ENCODE results near the gene KRIT1.

KRIT1 gene

DNA sequence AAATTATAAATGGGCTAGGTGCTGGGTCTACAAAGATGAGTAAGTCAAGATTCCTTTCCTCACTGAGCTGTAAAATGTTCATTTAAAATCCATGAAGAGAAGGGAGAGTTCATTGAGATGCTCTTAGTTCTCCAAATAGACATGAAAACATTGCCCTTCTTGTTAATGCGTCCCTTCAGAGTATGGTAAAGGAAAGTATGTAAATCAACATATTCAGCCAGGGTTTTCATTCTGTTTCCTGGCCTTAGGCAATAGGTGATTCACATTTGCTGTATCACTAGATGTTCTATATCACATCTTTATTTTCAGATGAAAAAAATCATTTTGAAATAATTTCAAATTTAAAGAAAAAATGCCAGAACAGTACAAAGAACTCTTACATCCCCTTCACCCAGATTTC is 5.5 kb upstream of the KRIT1 start:
- DNase-seq (ENCODE audit: low read depth) = no peak
- H3K4me3 ChIP-seq (ENCODE audit: low read depth, low read length) = no peak overlapping the region
- TF ChIP-seq, protein P1, sequence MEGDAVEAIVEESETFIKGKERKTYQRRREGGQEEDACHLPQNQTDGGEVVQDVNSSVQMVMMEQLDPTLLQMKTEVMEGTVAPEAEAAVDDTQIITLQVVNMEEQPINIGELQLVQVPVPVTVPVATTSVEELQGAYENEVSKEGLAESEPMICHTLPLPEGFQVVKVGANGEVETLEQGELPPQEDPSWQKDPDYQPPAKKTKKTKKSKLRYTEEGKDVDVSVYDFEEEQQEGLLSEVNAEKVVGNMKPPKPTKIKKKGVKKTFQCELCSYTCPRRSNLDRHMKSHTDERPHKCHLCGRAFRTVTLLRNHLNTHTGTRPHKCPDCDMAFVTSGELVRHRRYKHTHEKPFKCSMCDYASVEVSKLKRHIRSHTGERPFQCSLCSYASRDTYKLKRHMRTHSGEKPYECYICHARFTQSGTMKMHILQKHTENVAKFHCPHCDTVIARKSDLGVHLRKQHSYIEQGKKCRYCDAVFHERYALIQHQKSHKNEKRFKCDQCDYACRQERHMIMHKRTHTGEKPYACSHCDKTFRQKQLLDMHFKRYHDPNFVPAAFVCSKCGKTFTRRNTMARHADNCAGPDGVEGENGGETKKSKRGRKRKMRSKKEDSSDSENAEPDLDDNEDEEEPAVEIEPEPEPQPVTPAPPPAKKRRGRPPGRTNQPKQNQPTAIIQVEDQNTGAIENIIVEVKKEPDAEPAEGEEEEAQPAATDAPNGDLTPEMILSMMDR (IDR thresholded peaks at IDR 0.05; ENCODE audit: insufficient read depth, low read depth, low read length, missing control alignments) = no peak

DNA sequence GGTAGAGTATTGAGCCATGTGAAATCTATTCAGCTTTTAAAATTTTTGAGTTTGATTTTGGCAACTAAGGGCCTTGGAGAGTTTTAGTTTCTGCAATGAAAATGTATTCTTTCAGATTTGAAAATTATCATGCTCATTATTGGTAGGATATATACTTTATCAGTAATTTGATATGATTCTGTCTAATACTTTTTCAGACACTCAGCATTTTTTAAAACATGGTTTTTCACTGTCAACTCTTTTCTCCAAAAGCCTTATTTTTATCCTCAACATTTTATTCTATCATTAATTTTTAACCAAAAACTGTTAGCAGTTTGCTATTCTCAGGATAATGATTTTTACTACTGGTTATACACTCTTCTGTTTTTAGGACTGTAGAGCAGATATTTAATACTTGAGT is 4.9 kb upstream of the KRIT1 start:
- no peak overlapping the region for H3K4me3 ChIP-seq (ENCODE audit: low read depth, low read length)
- TF ChIP-seq, protein P1 (IDR thresholded peaks at IDR 0.05; ENCODE audit: insufficient read depth, low read depth, low read length, missing control alignments) = no peak
- no peak for DNase-seq (ENCODE audit: low read depth)

DNA sequence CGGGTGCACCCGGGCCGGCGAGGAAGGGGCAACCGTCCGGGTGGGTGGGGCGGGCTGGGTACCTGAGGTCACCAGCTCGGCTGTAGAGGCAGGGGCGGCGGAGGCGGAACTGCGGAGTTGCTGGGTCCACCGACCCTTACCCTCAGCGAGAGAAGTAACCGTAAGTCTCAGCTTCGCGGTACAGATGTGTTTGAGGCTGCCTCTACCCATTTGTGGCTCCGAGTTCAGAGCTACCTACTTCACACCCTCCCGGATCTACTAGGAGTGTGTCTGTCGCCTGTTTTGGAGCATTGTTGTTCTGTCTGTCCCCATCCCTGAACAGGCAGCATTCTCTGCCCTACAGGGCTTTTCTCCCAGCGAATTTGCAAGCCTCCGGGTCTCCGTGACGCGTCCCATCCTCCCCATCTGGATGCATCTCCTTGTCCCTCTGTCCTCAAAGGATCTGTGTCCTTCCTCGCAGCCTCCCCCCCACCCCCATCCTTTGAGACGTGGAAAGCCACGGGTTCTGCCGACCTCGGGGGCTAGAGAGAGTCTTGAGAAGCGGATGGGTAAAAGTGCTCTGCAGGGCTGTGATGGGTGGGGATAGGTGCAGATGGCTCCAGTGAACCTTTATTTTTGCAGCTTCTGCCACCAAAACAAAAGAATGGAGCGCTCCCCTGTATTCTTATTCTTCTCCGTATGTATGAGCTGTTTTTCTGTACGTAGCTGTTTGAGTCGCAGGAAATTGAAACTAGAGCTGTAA is 817 bp upstream of the KRIT1 start:
- H3K4me3 ChIP-seq (ENCODE audit: low read depth, low read length) = peak overlapping the region; percentile 60
- DNase-seq (ENCODE audit: low read depth) = peak; percentile 26
- TF ChIP-seq, protein P1 (IDR thresholded peaks at IDR 0.05; ENCODE audit: insufficient read depth, low read depth, low read length, missing control alignments) = no peak

DNA sequence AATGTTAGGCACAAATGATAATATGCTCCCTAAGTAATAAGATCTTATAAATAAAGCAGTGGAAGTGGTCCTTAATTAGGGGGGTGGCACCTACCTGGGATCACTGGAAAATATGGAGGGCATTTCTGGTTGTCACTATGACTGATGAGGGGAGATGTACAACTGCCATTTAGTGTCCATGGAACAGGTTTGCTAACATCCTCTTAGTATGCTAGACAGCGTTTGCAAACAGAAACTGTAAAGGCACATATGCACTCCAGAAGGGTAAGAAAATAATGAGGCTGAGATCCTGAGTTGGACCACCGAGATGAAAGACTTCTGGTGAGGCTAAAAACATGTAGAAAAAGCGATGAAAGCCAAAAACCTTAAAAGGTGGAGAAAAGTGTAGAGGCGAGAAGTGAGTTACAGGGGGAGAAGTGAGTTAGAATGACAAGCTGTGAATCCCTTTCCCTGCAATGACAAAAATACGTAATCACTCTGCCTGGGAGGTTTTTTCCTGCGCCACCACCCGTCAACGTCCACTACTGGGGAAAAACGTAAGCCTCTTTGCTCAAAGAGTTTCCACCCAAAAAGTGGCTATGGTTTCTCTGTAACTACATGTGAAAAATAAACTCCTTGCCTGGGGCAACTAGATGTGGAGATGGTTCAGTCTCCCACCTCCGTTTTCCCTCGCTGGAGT is 767 bp downstream of the KRIT1 start:
- TF ChIP-seq, protein P1 (IDR thresholded peaks at IDR 0.05; ENCODE audit: insufficient read depth, low read depth, low read length, missing control alignments) = no peak
- peak overlapping the region; percentile 60 for H3K4me3 ChIP-seq (ENCODE audit: low read depth, low read length)
- peak; percentile 25 for DNase-seq (ENCODE audit: low read depth)

DNA sequence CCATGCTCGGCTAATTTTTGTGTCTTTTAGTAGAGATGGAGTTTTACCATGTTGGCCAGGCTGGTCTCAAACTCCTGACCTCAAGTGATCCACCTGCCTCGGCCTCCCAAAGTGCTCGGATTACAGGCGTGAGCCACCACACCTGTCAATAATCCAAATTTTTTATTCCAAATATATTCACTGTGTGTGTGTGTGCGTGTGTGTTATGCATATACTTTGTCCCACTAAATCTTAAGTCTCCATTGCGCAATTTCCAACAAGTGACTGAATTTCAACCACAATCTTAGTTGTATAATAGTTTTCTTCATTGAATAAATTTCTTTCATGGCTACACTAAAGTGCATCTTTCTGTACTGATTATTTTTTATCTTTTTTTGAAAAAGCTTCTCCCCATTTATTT is 2.7 kb downstream of the KRIT1 start:
- TF ChIP-seq, protein P1 (IDR thresholded peaks at IDR 0.05; ENCODE audit: insufficient read depth, low read depth, low read length, missing control alignments) = no peak
- no peak overlapping the region for H3K4me3 ChIP-seq (ENCODE audit: low read depth, low read length)
- no peak for DNase-seq (ENCODE audit: low read depth)

DNA sequence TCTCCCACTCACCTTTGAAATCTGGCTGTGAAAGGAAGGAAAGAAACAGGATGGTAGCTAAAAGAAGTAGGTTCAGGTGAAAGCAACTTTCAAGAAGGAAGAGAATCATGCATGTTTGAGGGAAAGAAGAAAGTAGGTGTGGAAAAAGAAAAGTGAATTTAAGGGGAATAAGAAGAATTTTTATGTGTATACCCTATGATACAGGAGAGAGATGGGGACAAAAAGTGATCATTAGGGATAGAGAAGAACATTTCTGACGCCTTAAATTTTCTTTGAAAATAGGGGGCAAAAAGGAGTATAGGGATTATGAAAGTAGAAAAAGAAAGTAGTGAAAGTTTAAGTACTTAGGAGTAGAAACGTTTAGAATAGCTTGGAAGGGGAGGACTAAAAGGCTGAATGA is 15.2 kb downstream of the KRIT1 start:
- no peak for DNase-seq (ENCODE audit: low read depth)
- TF ChIP-seq, protein P1 (IDR thresholded peaks at IDR 0.05; ENCODE audit: insufficient read depth, low read depth, low read length, missing control alignments) = no peak
- H3K4me3 ChIP-seq (ENCODE audit: low read depth, low read length) = no peak overlapping the region

All from GM12865 (cell line).